Measurements from ENCODE around the gene IFITM5. TPM values are rescaled to one million over a fixed set of nuclear protein-coding genes. Genes with fewer than 3 reads are reported as not detected.
"Not testable (repeated sequence)": the region's sequence is repeated elsewhere in the genome, so short reads cannot be mapped to it uniquely, and the experiment has no call there.

The IFITM5 gene
- total RNA-seq, 4 donors from 2014 or later: not detected

- peak overlapping the region; percentile 11 for H3K4me3 ChIP-seq (ENCODE audit: low read depth, poor library complexity, severe bottlenecking)
Observed at GRCh38 chr11:315516-315994, 16.2 kb upstream of the IFITM5 start.

GRCh38 chr11:315051-315481 is 15.7 kb upstream of the IFITM5 start:
- WGBS, 2 donors: 61 to 69% methylated on average over 9 of the region's 9 CpGs
- H3K4me3 ChIP-seq (ENCODE audit: low read depth, poor library complexity, severe bottlenecking): peak overlapping the region; percentile 11
- no peak for DNase-seq (ENCODE audit: low spot score in 2 of 2)
- intact Hi-C loops (cut with DNase I; ENCODE audit: low total_unique reads): no loop called here
- TF ChIP-seq CTCF (IDR thresholded peaks at IDR 0.05) (no peak), POLR2A (IDR thresholded peaks at IDR 0.05) (no peak)

More at GRCh38 chr11:315516-315994, 16.2 kb upstream of the IFITM5 start:
- TF ChIP-seq CTCF (IDR thresholded peaks at IDR 0.05): no peak
- TF ChIP-seq POLR2A (IDR thresholded peaks at IDR 0.05): no peak
- intact Hi-C loops (cut with DNase I; ENCODE audit: low total_unique reads): no loop called here
- DNase-seq (ENCODE audit: low spot score in 2 of 2): no peak
- 36% methylated on average over 28 to 32 of the region's 32 CpGs for WGBS, 2 donors

- DNase-seq (ENCODE audit: low spot score in 2 of 2); intact Hi-C loops (cut with DNase I; ENCODE audit: low total_unique reads): not testable (repeated sequence)
- 23 to 28% methylated on average over 6 of the region's 6 CpGs for WGBS, 2 donors
- peak overlapping the region; percentile 31 for H3K4me3 ChIP-seq (ENCODE audit: low read depth, poor library complexity, severe bottlenecking)
Observed at GRCh38 chr11:314554-314875, 15.2 kb upstream of the IFITM5 start.

- TF ChIP-seq CTCF (IDR thresholded peaks at IDR 0.05) (no peak), POLR2A (IDR thresholded peaks at IDR 0.05) (no peak)
- intact Hi-C loops (cut with DNase I; ENCODE audit: low total_unique reads): no loop called here
- WGBS, 2 donors: 6 to 12% methylated on average over 16 to 17 of the region's 18 CpGs
- H3K4me3 ChIP-seq (ENCODE audit: low read depth, poor library complexity, severe bottlenecking): peak within 1 kb of the TSS; percentile 31
- no peak for DNase-seq (ENCODE audit: low spot score in 2 of 2)
Observed at GRCh38 chr11:313787-314553, 14.6 kb upstream of the IFITM5 start, which contains the start of gene IFITM1. Gene IFITM1, plus strand, starts transcription at chr11:314040. Its CDS starts 131 bp downstream, at chr11:314171.

- intact Hi-C loops (cut with DNase I; ENCODE audit: low total_unique reads): no loop called here
- no peak overlapping the region for H3K4me3 ChIP-seq (ENCODE audit: low read depth, poor library complexity, severe bottlenecking)
- DNase-seq (ENCODE audit: low spot score in 2 of 2): no peak
- TF ChIP-seq CTCF (IDR thresholded peaks at IDR 0.05) (no peak), POLR2A (IDR thresholded peaks at IDR 0.05) (no peak)
- WGBS, 2 donors: 43 to 50% methylated on average over 8 of the region's 8 CpGs
Observed at GRCh38 chr11:313304-313786, 14.0 kb upstream of the IFITM5 start.

GRCh38 chr11:312092-312816 is 12.9 kb upstream of the IFITM5 start:
- no peak overlapping the region for H3K4me3 ChIP-seq (ENCODE audit: low read depth, poor library complexity, severe bottlenecking)
- DNase-seq (ENCODE audit: low spot score in 2 of 2): no peak
- intact Hi-C loops (cut with DNase I; ENCODE audit: low total_unique reads): no loop called here
- 50 to 60% methylated on average over 14 of the region's 14 CpGs for WGBS, 2 donors
- no peak for TF ChIP-seq POLR2A (IDR thresholded peaks at IDR 0.05)
- TF ChIP-seq CTCF (IDR thresholded peaks at IDR 0.05): no peak

- DNase-seq (ENCODE audit: low spot score in 2 of 2); H3K4me3 ChIP-seq (ENCODE audit: low read depth, poor library complexity, severe bottlenecking); intact Hi-C loops (cut with DNase I; ENCODE audit: low total_unique reads): not testable (repeated sequence)
- 19 to 36% methylated on average over 10 to 16 of the region's 71 CpGs for WGBS, 2 donors
Observed at GRCh38 chr11:311013-311748, 11.9 kb upstream of the IFITM5 start.

- not testable (repeated sequence) for DNase-seq (ENCODE audit: low spot score in 2 of 2); H3K4me3 ChIP-seq (ENCODE audit: low read depth, poor library complexity, severe bottlenecking)
- intact Hi-C loops (cut with DNase I; ENCODE audit: low total_unique reads): loop anchor here (10.0 kb wide), 1 partner anchor 45 kb away; no protein-coding TSS in a partner anchor
- WGBS, 2 donors: 9 to 18% methylated on average over 3 to 7 of the region's 18 CpGs
Observed at GRCh38 chr11:309979-310572, 10.8 kb upstream of the IFITM5 start.

All from lower leg skin (tissue), 4 donors.